H9 (cell line): Measurements from ENCODE around the gene DUSP1. TPM values are rescaled to one million over a fixed set of nuclear protein-coding genes. Genes with fewer than 3 reads are reported as not detected.

ENCODE experiments used
- DNase-seq: peaks from one replicate; pipeline ENCODE4 v3.0.0-alpha.2; 2017
- H2AFZ ChIP-seq: one replicate; pipeline ENCODE4 v1.6.1; 2013; ENCODE audit warnings: mild to moderate bottlenecking, low read length, control low read depth, moderate library complexity
- H2AK5ac ChIP-seq: 2 replicates; pipeline ENCODE4 v1.6.1; 2013; ENCODE audit warnings: low read length, control low read depth, mixed read lengths; ENCODE audit not compliant: insufficient read length
- H2BK120ac ChIP-seq: one replicate; pipeline ENCODE4 v1.6.1; 2013; ENCODE audit warnings: low read depth, mild to moderate bottlenecking, low read length, control low read depth, inconsistent platforms; ENCODE audit not compliant: poor library complexity, severe bottlenecking
- H2BK12ac ChIP-seq: 2 replicates; pipeline ENCODE4 v1.6.1; 2013; ENCODE audit warnings: low read length, control low read depth, mixed read lengths, low read depth; ENCODE audit not compliant: insufficient read length
- H2BK15ac ChIP-seq: 2 replicates; pipeline ENCODE4 v1.6.1; 2013; ENCODE audit warnings: low read depth, low read length, control low read depth
- H2BK20ac ChIP-seq: one replicate; pipeline ENCODE4 v1.6.1; 2013; ENCODE audit warnings: low read depth, mild to moderate bottlenecking, low read length, control low read depth, inconsistent platforms; ENCODE audit not compliant: poor library complexity, severe bottlenecking
- H2BK5ac ChIP-seq: 2 replicates; pipeline ENCODE4 v1.6.1; 2013; ENCODE audit warnings: low read length, control low read depth, mixed read lengths; ENCODE audit not compliant: insufficient read length
- H3K14ac ChIP-seq: 2 replicates; pipeline ENCODE4 v1.6.1; 2013; ENCODE audit warnings: low read length, control low read depth; ENCODE audit not compliant: insufficient read depth
- H3K18ac ChIP-seq: 2 replicates; pipeline ENCODE4 v1.6.1; 2013; ENCODE audit warnings: low read depth, mild to moderate bottlenecking, mixed read lengths, low read length, control low read depth; ENCODE audit not compliant: insufficient read length
- H3K23ac ChIP-seq: 2 replicates; pipeline ENCODE4 v1.6.1; 2013; ENCODE audit warnings: low read length, control low read depth, mixed read lengths, low read depth; ENCODE audit not compliant: insufficient read length
- H3K23me2 ChIP-seq: 2 replicates; pipeline ENCODE4 v1.6.1; 2013; ENCODE audit warnings: low read depth, mild to moderate bottlenecking, mixed read lengths, low read length, control low read depth; ENCODE audit not compliant: insufficient read length, poor library complexity, severe bottlenecking
- H3K27ac ChIP-seq: 2 replicates; pipeline ENCODE4 v1.5.1; 2013; ENCODE audit warnings: low read length, control low read depth, mixed read lengths, low read depth; ENCODE audit not compliant: insufficient read length
- H3K27me3 ChIP-seq: 2 replicates; pipeline ENCODE4 v1.6.1; 2013; ENCODE audit warnings: low read length, control low read depth, inconsistent platforms; ENCODE audit not compliant: insufficient read depth
- H3K4ac ChIP-seq: 2 replicates; pipeline ENCODE4 v1.6.1; 2013; ENCODE audit warnings: low read depth, mild to moderate bottlenecking, control low read depth, inconsistent platforms, low read length, moderate library complexity
- H3K4me1 ChIP-seq: 2 replicates; pipeline ENCODE4 v1.6.1; 2013; ENCODE audit warnings: low read length, control low read depth, inconsistent platforms; ENCODE audit not compliant: insufficient read depth
- H3K4me2 ChIP-seq: 2 replicates; pipeline ENCODE4 v1.6.1; 2013; ENCODE audit warnings: low read length, control low read depth, mixed read lengths; ENCODE audit not compliant: insufficient read length, insufficient read depth
- H3K56ac ChIP-seq: 2 replicates; pipeline ENCODE4 v1.6.1; 2013; ENCODE audit warnings: low read depth, mild to moderate bottlenecking, mixed read lengths, low read length, control low read depth; ENCODE audit not compliant: insufficient read length
- H3K79me1 ChIP-seq: 2 replicates; pipeline ENCODE4 v1.6.1; 2013; ENCODE audit warnings: low read depth, mild to moderate bottlenecking, moderate library complexity, low read length, control low read depth, inconsistent platforms; ENCODE audit not compliant: insufficient read depth, poor library complexity, severe bottlenecking
- H3K79me2 ChIP-seq: 2 replicates; pipeline ENCODE4 v1.6.1; 2013; ENCODE audit warnings: low read length, control low read depth, inconsistent platforms; ENCODE audit not compliant: insufficient read depth
- H3K9ac ChIP-seq: 2 replicates; pipeline ENCODE4 v1.6.1; 2013; ENCODE audit warnings: low read length, control low read depth, mixed read lengths; ENCODE audit not compliant: insufficient read length; ENCODE audit errors: extremely low read depth
- H3K9me3 ChIP-seq: one replicate; pipeline ENCODE4 v1.6.1; 2013; ENCODE audit warnings: low read depth, low read length, inconsistent platforms; ENCODE audit not compliant: control insufficient read depth
- H3T11ph ChIP-seq: one replicate; pipeline ENCODE4 v1.6.1; 2013; ENCODE audit warnings: mild to moderate bottlenecking, low read length, control low read depth, inconsistent platforms
- H4K20me1 ChIP-seq: one replicate; pipeline ENCODE4 v1.6.1; 2013; ENCODE audit not compliant: control insufficient read depth, insufficient read length, insufficient read depth
- H4K5ac ChIP-seq: 2 replicates; pipeline ENCODE4 v1.6.1; 2013; ENCODE audit warnings: low read depth, mild to moderate bottlenecking, mixed read lengths, low read length, control low read depth; ENCODE audit not compliant: insufficient read length
- H4K8ac ChIP-seq: replicated peaks from 2 replicates; pipeline ENCODE4 v1.6.1; 2013; ENCODE audit warnings: low read length, control low read depth, mixed read lengths, low read depth; ENCODE audit not compliant: insufficient read length
- H4K91ac ChIP-seq: 2 replicates; pipeline ENCODE4 v1.6.1; 2013; ENCODE audit warnings: low read depth, mild to moderate bottlenecking, moderate library complexity, mixed read lengths, low read length, control low read depth; ENCODE audit not compliant: insufficient read length
- H3K27ac Mint-ChIP-seq, 3 experiments: 2 replicates in 2 of 3; 3 replicates in 1 of 3; pipeline ENCODE4 v1.8.0; 2020 to 2021; ENCODE audit warnings: mixed read lengths in 3 of 3, mild to moderate bottlenecking in 1 of 3, moderate library complexity in 1 of 3
- H3K27me3 Mint-ChIP-seq: 2 replicates; pipeline ENCODE4 v1.8.0; 2021; ENCODE audit warnings: low read depth, mild to moderate bottlenecking, moderate library complexity, mixed read lengths
- H3K36me3 Mint-ChIP-seq, 3 experiments: 2 replicates in 2 of 3; 3 replicates in 1 of 3; pipeline ENCODE4 v1.8.0; 2020 to 2021; ENCODE audit warnings: low read depth in 3 of 3, mixed read lengths in 3 of 3; ENCODE audit not compliant: insufficient read depth in 1 of 3
- H3K4me1 Mint-ChIP-seq, 2 experiments: 2 replicates each; pipeline ENCODE4 v1.8.0; 2020; ENCODE audit warnings: mixed read lengths in 2 of 2
- H3K4me3 Mint-ChIP-seq, 2 experiments: 2 replicates in 1 of 2; 3 replicates in 1 of 2; pipeline ENCODE4 v1.8.0; 2020 to 2021; ENCODE audit warnings: mild to moderate bottlenecking in 2 of 2, mixed read lengths in 2 of 2, moderate library complexity in 1 of 2
- H3K9me3 Mint-ChIP-seq, 2 experiments: 2 replicates in 1 of 2; 3 replicates in 1 of 2; pipeline ENCODE4 v1.8.0; 2020; ENCODE audit warnings: mild to moderate bottlenecking in 2 of 2, mixed read lengths in 2 of 2, moderate library complexity in 1 of 2
- CTCF ChIP-seq: fragments of 200-600 bp; sonication (generic); conservative IDR thresholded peaks from 3 replicates; pipeline ENCODE4 v1.8.0; 2021; ENCODE audit warnings: antibody characterized with exemption, mild to moderate bottlenecking
- WGBS: extraction: QIAGEN DNeasy Blood & Tissue Kit; methylation state at CpG from one replicate; pipeline ENCODE4 v1.1.7; 2013; ENCODE audit warnings: missing lambda C conversion rate, low lambda C conversion rate, mixed read lengths; ENCODE audit not compliant: insufficient read length; ENCODE audit errors: extremely low coverage; 5-methylcytosine and 5-hydroxymethylcytosine counted together
- total RNA-seq: library from RNA; stranded (reverse); gene quantifications from 2 replicates; pipeline ENCODE4 v1.2.1, GENCODE V29; 2021

DUSP1 gene
- total RNA-seq, 1 experiment from 2014 or later: 10.9 TPM

GRCh38 chr5:172720655-172721054 is 50.3 kb downstream of the DUSP1 start:
- no peak overlapping the region for H3T11ph ChIP-seq
- H4K8ac ChIP-seq: no peak overlapping the region
- no peak overlapping the region for H2BK12ac ChIP-seq
- no peaks in the 10 kb centered on the region for H4K20me1 ChIP-seq
- TF ChIP-seq CTCF: no peak
- Mint-ChIP-seq H3K27ac (no peak overlapping the region), H3K27me3 (peaks cover 45% of the 10 kb centered on the region), H3K4me3 (no peak overlapping the region), H3K9me3 (no peaks in the 10 kb centered on the region), H3K36me3 (no peaks in the 10 kb centered on the region), H3K4me1 (peaks cover 4 to 6% of the 10 kb centered on the region in 2 experiments; a peak in 3 of 4 replicates)
- no peak overlapping the region for H3K27ac ChIP-seq
- no peak overlapping the region for H2BK120ac ChIP-seq
- H3K4me1 ChIP-seq: 0 out of 2 replicates have a peak, but pooled peaks cover 1% of the 10 kb centered on the region
- H2AFZ ChIP-seq: no peak overlapping the region
- H3K23me2 ChIP-seq: no peaks in the 10 kb centered on the region
- H3K56ac ChIP-seq: no peak overlapping the region
- no peak overlapping the region for H4K91ac ChIP-seq
- H3K9ac ChIP-seq: no peak overlapping the region
- no peak overlapping the region for H3K4ac ChIP-seq
- H3K4me2 ChIP-seq: no peak overlapping the region
- H4K5ac ChIP-seq: no peak overlapping the region
- peaks cover 3% of the 10 kb centered on the region; the same call in 1 of the 2 replicates for H3K27me3 ChIP-seq
- H3K18ac ChIP-seq: no peak overlapping the region
- no peak overlapping the region for H2BK5ac ChIP-seq
- WGBS: no CpG with 5 or more reads among the region's 5 CpGs
- H3K14ac ChIP-seq: no peak overlapping the region
- no peaks in the 10 kb centered on the region for H3K9me3 ChIP-seq
- no peak overlapping the region for H2AK5ac ChIP-seq
- H2BK15ac ChIP-seq: no peak overlapping the region
- DNase-seq: no peak
- no peaks in the 10 kb centered on the region for H3K79me2 ChIP-seq
- no peak overlapping the region for H3K23ac ChIP-seq
- H3K79me1 ChIP-seq: no peaks in the 10 kb centered on the region
- H2BK20ac ChIP-seq: no peak overlapping the region
